Left ventricle myocardium inferior (tissue), 1 donor: ENCODE results near the gene SORCS2. TPM values are rescaled to one million over a fixed set of nuclear protein-coding genes. Genes with fewer than 3 reads are reported as not detected.
A peak's percentile ranks its signal among the peaks of the same experiment; 100 is the strongest.

ENCODE experiments used
- DNase-seq: peaks from one replicate; pipeline ENCODE4 v3.0.0-alpha.2; 2020
- H3K27ac ChIP-seq: fragments of 200-600 bp; replicated peaks from 2 replicates; pipeline ENCODE4 v1.8.0; 2021
- H3K27me3 ChIP-seq: fragments of 200-600 bp; 2 replicates; pipeline ENCODE4 v1.8.0; 2021; ENCODE audit warnings: low read depth
- H3K36me3 ChIP-seq: fragments of 200-600 bp; 2 replicates; pipeline ENCODE4 v1.8.0; 2021
- H3K4me1 ChIP-seq: fragments of 200-600 bp; 2 replicates; pipeline ENCODE4 v1.8.0; 2021
- H3K4me3 ChIP-seq: fragments of 200-600 bp; 2 replicates; pipeline ENCODE4 v1.8.0; 2021; ENCODE audit warnings: mild to moderate bottlenecking, moderate library complexity
- H3K9me3 ChIP-seq: fragments of 200-600 bp; replicated peaks from 2 replicates; pipeline ENCODE4 v1.8.0; 2021
- intact Hi-C: fragments of 100-400 bp; cut with micrococcal nuclease; formaldehyde crosslinking; loops from one replicate; pipeline ENCODE4 v1.11.0; 2022
- microRNA-seq: library from miRNA; unstranded; fragments of <30 nt; microRNA quantifications from one replicate; pipeline ENCODE4 v1.2.0, GENCODE V29; 2020
- total RNA-seq: library from RNA; stranded (reverse); fragmentation: NEBNext Ultra II Directional; extraction: Animal tissue kit (Norgen Biotek cat#: 25700); gene quantifications from one replicate; pipeline ENCODE4 v1.2.1, GENCODE V29; 2021
- TF ChIP-seq, protein P1 (sequence below): fragments of 200-600 bp; IDR thresholded peaks from 2 replicates; pipeline ENCODE4 v1.8.0; 2021; ENCODE audit warnings: antibody characterized with exemption, mild to moderate bottlenecking, borderline replicate concordance
- donor health status: DM: no; HTN: yes; CAD: no; lungs with severe emphysema.

Gene SORCS2
- total RNA-seq, 1 donor from 2014 or later, result 1.2 TPM

GRCh38 chr4:7788694-7789425, 596.5 kb downstream of the SORCS2 start:
- no peak overlapping the region for H3K4me3 ChIP-seq
- intact Hi-C loops, result no loop called here
- H3K4me1 ChIP-seq, result peaks cover 33% of the 10 kb centered on the region
- H3K9me3 ChIP-seq, result no peaks in the 10 kb centered on the region
- TF ChIP-seq, protein P1, sequence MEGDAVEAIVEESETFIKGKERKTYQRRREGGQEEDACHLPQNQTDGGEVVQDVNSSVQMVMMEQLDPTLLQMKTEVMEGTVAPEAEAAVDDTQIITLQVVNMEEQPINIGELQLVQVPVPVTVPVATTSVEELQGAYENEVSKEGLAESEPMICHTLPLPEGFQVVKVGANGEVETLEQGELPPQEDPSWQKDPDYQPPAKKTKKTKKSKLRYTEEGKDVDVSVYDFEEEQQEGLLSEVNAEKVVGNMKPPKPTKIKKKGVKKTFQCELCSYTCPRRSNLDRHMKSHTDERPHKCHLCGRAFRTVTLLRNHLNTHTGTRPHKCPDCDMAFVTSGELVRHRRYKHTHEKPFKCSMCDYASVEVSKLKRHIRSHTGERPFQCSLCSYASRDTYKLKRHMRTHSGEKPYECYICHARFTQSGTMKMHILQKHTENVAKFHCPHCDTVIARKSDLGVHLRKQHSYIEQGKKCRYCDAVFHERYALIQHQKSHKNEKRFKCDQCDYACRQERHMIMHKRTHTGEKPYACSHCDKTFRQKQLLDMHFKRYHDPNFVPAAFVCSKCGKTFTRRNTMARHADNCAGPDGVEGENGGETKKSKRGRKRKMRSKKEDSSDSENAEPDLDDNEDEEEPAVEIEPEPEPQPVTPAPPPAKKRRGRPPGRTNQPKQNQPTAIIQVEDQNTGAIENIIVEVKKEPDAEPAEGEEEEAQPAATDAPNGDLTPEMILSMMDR, result no peak
- peaks cover 26% of the 10 kb centered on the region for H3K36me3 ChIP-seq
- peak overlapping the region; percentile 81 for H3K27ac ChIP-seq
- DNase-seq, result peak; percentile 54
- no peaks in the 10 kb centered on the region for H3K27me3 ChIP-seq

DNA sequence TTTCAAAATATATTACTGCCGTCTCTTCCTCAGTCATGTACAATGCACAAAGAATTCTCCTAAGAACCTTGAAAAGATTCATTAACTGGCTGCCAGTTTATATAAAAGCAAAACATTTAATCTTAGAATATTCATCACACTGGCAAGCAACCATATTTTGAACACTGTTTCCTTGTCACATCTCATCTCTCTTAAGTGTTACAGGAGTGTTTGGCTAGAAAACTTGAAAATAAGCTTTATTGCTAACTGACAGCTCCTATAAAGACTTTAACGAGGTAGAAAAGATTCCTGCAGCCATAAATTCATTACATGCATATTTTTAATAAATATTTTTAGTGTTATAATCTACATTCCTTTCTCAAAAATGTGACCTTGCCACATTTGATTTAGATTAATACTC, 597.7 kb downstream of the SORCS2 start:
- DNase-seq, result no peak
- no peak overlapping the region for H3K4me3 ChIP-seq
- H3K27me3 ChIP-seq, result no peaks in the 10 kb centered on the region
- H3K27ac ChIP-seq, result no peak overlapping the region
- H3K9me3 ChIP-seq, result no peaks in the 10 kb centered on the region
- intact Hi-C loops, result no loop called here
- TF ChIP-seq, protein P1, result no peak
- peaks cover 27% of the 10 kb centered on the region for H3K4me1 ChIP-seq
- H3K36me3 ChIP-seq, result peaks cover 26% of the 10 kb centered on the region

- TF ChIP-seq, protein P1, result no peak
- Histone ChIP-seq H3K4me1 (peaks cover 27% of the 10 kb centered on the region), H3K9me3 (no peaks in the 10 kb centered on the region), H3K36me3 (peaks cover 24% of the 10 kb centered on the region), H3K27me3 (no peaks in the 10 kb centered on the region), H3K27ac (no peak overlapping the region), H3K4me3 (no peak overlapping the region)
- intact Hi-C loops, result no loop called here
- DNase-seq, result no peak
Measured at GRCh38 chr4:7790999-7791398, 598.7 kb downstream of the SORCS2 start.

Small RNAs within 50 kb of the gene (microRNA-seq; reads per million reads assigned to microRNA genes)
- gene MIR4274 (not detected), gene MIR4798 (not detected)

Other genes with a start within 250 kb of the SORCS2 start
- 33.7 TPM for gene TADA2B, start 149.2 kb upstream of the SORCS2 start, total RNA-seq
- 58.2 TPM for gene GRPEL1, start 124.5 kb upstream of the SORCS2 start, total RNA-seq
- gene PSAPL1, start 242.4 kb downstream of the SORCS2 start, total RNA-seq, result not detected